ENCODE results near the gene TEX51.

GRCh38 chr2:126859631-126860030 is 39.1 kb upstream of the TEX51 start:
- TF ChIP-seq CTCF (IDR thresholded peaks at IDR 0.05): no peak
- no peak for TF ChIP-seq POLR2A (IDR thresholded peaks at IDR 0.05)

All from right lobe of liver (tissue), 4 donors.